Sciatic nerve (tissue), 2 donors: Measurements from ENCODE around the gene HACD4. TPM values are rescaled to one million over a fixed set of nuclear protein-coding genes. Genes with fewer than 3 reads are reported as not detected.

Source experiments
- ATAC-seq: fragments of 200-7000 bp; cut with Tn5 transposase; one replicate; pipeline ENCODE4 v1.9.1; 2020; ENCODE audit warnings: mild to moderate bottlenecking, moderate library complexity
- DNase-seq: peaks from one replicate; pipeline ENCODE4 v3.0.0-alpha.2; 2020; ENCODE audit warnings: low spot score
- intact Hi-C: fragments of 100-400 bp; cut with DNase I; formaldehyde crosslinking; loops from one replicate; pipeline ENCODE4 v1.14.2; 2022
- total RNA-seq: library from RNA; stranded (reverse); fragmentation: NEBNext Ultra II Directional; extraction: Animal tissue kit (Norgen Biotek cat#: 25700); gene quantifications from one replicate; pipeline ENCODE4 v1.2.1, GENCODE V29; 2021
- donor health status: DM: no; HTN: no; CAD: no.
- donor health status: DM: no; HTN: no; CAD: no.

The HACD4 gene
- total RNA-seq: 6.4 TPM

GRCh38 chr9:21031091-21031807 is at the start of gene HACD4:
HACD4 (minus strand) TSS chr9:21031640; CDS start chr9:21031590, 50 bp downstream.
- peak; percentile 85 for ATAC-seq
- DNase-seq: peak; percentile 74
- intact Hi-C loops: no loop called here

- no peak for ATAC-seq
- no peak for DNase-seq
- intact Hi-C loops: no loop called here
Measured at GRCh38 chr9:21080793-21081192, 49.4 kb upstream of the HACD4 start.

- DNase-seq (no peak), ATAC-seq (no peak)
- intact Hi-C loops: no loop called here
Measured at GRCh38 chr9:21078702-21079101, 47.3 kb upstream of the HACD4 start.

GRCh38 chr9:21077781-21078180 is 46.3 kb upstream of the HACD4 start, which contains the start of gene IFNB1:
IFNB1 (minus strand) TSS chr9:21077942; CDS start chr9:21077869, 73 bp downstream.
- intact Hi-C loops: no loop called here
- ATAC-seq (no peak), DNase-seq (no peak)

GRCh38 chr9:21075484-21075883 is 44.0 kb upstream of the HACD4 start:
- DNase-seq (no peak), ATAC-seq (no peak)
- intact Hi-C loops: no loop called here

- intact Hi-C loops: no loop called here
- ATAC-seq: no peak
Measured at GRCh38 chr9:21070906-21071305, 39.5 kb upstream of the HACD4 start.

GRCh38 chr9:21070171-21070571 is 38.7 kb upstream of the HACD4 start:
- peak; percentile 96 for ATAC-seq
- intact Hi-C loops: no loop called here
- no peak for DNase-seq

More at GRCh38 chr9:21070906-21071305, 39.5 kb upstream of the HACD4 start:
- no peak for DNase-seq

GRCh38 chr9:21060919-21061561 is 29.6 kb upstream of the HACD4 start:
- peak; percentile 67 for ATAC-seq
- no peak for DNase-seq
- intact Hi-C loops: no loop called here

GRCh38 chr9:21056931-21057330 is 25.5 kb upstream of the HACD4 start:
- no peak for DNase-seq
- no peak for ATAC-seq
- intact Hi-C loops: no loop called here

GRCh38 chr9:21053851-21054250 is 22.4 kb upstream of the HACD4 start:
- DNase-seq: no peak
- no peak for ATAC-seq
- intact Hi-C loops: no loop called here

- no peak for ATAC-seq
- no peak for DNase-seq
Measured at GRCh38 chr9:21047281-21047691, 15.8 kb upstream of the HACD4 start.

GRCh38 chr9:21043841-21044240 is 12.4 kb upstream of the HACD4 start:
- DNase-seq (no peak), ATAC-seq (no peak)
- intact Hi-C loops: no loop called here

More at GRCh38 chr9:21047281-21047691, 15.8 kb upstream of the HACD4 start:
- intact Hi-C loops: no loop called here

GRCh38 chr9:21042466-21042865 is 11.0 kb upstream of the HACD4 start:
- ATAC-seq (no peak), DNase-seq (no peak)
- intact Hi-C loops: no loop called here

- ATAC-seq: no peak
- no peak for DNase-seq
- intact Hi-C loops: no loop called here
Measured at GRCh38 chr9:21039302-21039701, 7.9 kb upstream of the HACD4 start.

- intact Hi-C loops: no loop called here
- no peak for ATAC-seq
Measured at GRCh38 chr9:21037278-21037677, 5.8 kb upstream of the HACD4 start.

GRCh38 chr9:21031808-21032183 is 356 bp upstream of the HACD4 start:
- intact Hi-C loops: no loop called here
- DNase-seq (no peak), ATAC-seq (no peak)

More at GRCh38 chr9:21037278-21037677, 5.8 kb upstream of the HACD4 start:
- no peak for DNase-seq

- DNase-seq (no peak), ATAC-seq (peak; percentile 71)
- intact Hi-C loops: no loop called here
Measured at GRCh38 chr9:21030389-21031035, 928 bp downstream of the HACD4 start.

GRCh38 chr9:21029661-21030060 is 1.8 kb downstream of the HACD4 start:
- no peak for DNase-seq
- ATAC-seq: no peak
- intact Hi-C loops: no loop called here

- ATAC-seq (no peak), DNase-seq (no peak)
- intact Hi-C loops: no loop called here
Measured at GRCh38 chr9:21028466-21028865, 3.0 kb downstream of the HACD4 start.

GRCh38 chr9:21027295-21027694 is 4.1 kb downstream of the HACD4 start:
- DNase-seq (no peak), ATAC-seq (no peak)
- intact Hi-C loops: no loop called here
